ENCODE results near the gene OLFML3. TPM values are rescaled to one million over a fixed set of nuclear protein-coding genes. Genes with fewer than 3 reads are reported as not detected.

OLFML3 gene
- total RNA-seq, 3 donors from 2014 or later, result 5.4 to 51.1 (median 28.2) TPM

- H3K36me3 ChIP-seq (ENCODE audit: low read depth), result no peaks in the 10 kb centered on the region
- no peak for DNase-seq
- intact Hi-C loops (cut with DNase I, micrococcal nuclease), result no loop called here
- peaks cover 8% of the 10 kb centered on the region for H3K4me1 ChIP-seq (ENCODE audit: low read depth)
- no peaks in the 10 kb centered on the region for H3K9me3 ChIP-seq
- ATAC-seq, result peak; percentile 43
- no peak for TF ChIP-seq CTCF (IDR thresholded peaks at IDR 0.05)
- no peak overlapping the region for H3K4me3 ChIP-seq
These were observed 38.7 kb upstream of the OLFML3 start for GRCh38 chr1:113940365-113941244.

- peaks cover 13% of the 10 kb centered on the region for H3K4me1 ChIP-seq (ENCODE audit: low read depth)
- H3K9me3 ChIP-seq, result no peaks in the 10 kb centered on the region
- TF ChIP-seq CTCF (IDR thresholded peaks at IDR 0.05), result no peak
- no peak overlapping the region for H3K4me3 ChIP-seq
- ATAC-seq (no peak), DNase-seq (no peak)
- no peaks in the 10 kb centered on the region for H3K36me3 ChIP-seq (ENCODE audit: low read depth)
- intact Hi-C loops (cut with DNase I, micrococcal nuclease), result no loop called here
These were observed 38.1 kb upstream of the OLFML3 start for GRCh38 chr1:113941245-113941559.

- no peak for ATAC-seq
- DNase-seq, result no peak
- intact Hi-C loops (cut with DNase I, micrococcal nuclease), result no loop called here
- Histone ChIP-seq H3K4me1 (ENCODE audit: low read depth) (peaks cover 23% of the 10 kb centered on the region), H3K36me3 (ENCODE audit: low read depth) (no peaks in the 10 kb centered on the region), H3K4me3 (no peak overlapping the region), H3K9me3 (no peaks in the 10 kb centered on the region)
- TF ChIP-seq CTCF (IDR thresholded peaks at IDR 0.05), result no peak
These were observed 36.7 kb upstream of the OLFML3 start for GRCh38 chr1:113942527-113942926.

- H3K36me3 ChIP-seq (ENCODE audit: low read depth), result no peaks in the 10 kb centered on the region
- H3K4me1 ChIP-seq (ENCODE audit: low read depth), result peaks cover 27% of the 10 kb centered on the region
- TF ChIP-seq CTCF (IDR thresholded peaks at IDR 0.05), result no peak
- H3K9me3 ChIP-seq, result no peaks in the 10 kb centered on the region
- DNase-seq, result no peak
- intact Hi-C loops (cut with DNase I, micrococcal nuclease), result no loop called here
- no peak for ATAC-seq
- no peak overlapping the region for H3K4me3 ChIP-seq
These were observed 36.1 kb upstream of the OLFML3 start for GRCh38 chr1:113943028-113943811.

- intact Hi-C loops (cut with DNase I, micrococcal nuclease), result no loop called here
- peaks cover 29% of the 10 kb centered on the region for H3K4me1 ChIP-seq (ENCODE audit: low read depth)
- no peak for ATAC-seq
- DNase-seq, result no peak
- H3K9me3 ChIP-seq, result no peaks in the 10 kb centered on the region
- H3K4me3 ChIP-seq, result no peak overlapping the region
- TF ChIP-seq CTCF (IDR thresholded peaks at IDR 0.05), result no peak
- H3K36me3 ChIP-seq (ENCODE audit: low read depth), result no peaks in the 10 kb centered on the region
These were observed 33.9 kb upstream of the OLFML3 start for GRCh38 chr1:113945329-113945728.
